Measurements from ENCODE around the gene CCDC57.
A peak's percentile ranks its signal among the peaks of the same experiment; 100 is the strongest.

CCDC57 gene

GRCh38 chr17:82158825-82159224, 53.8 kb downstream of the CCDC57 start:
- DNase-seq (ENCODE audit: low read depth) = no peak
- no peak overlapping the region for H3K4me3 ChIP-seq (ENCODE audit: low read length)
- TF ChIP-seq, protein P1, sequence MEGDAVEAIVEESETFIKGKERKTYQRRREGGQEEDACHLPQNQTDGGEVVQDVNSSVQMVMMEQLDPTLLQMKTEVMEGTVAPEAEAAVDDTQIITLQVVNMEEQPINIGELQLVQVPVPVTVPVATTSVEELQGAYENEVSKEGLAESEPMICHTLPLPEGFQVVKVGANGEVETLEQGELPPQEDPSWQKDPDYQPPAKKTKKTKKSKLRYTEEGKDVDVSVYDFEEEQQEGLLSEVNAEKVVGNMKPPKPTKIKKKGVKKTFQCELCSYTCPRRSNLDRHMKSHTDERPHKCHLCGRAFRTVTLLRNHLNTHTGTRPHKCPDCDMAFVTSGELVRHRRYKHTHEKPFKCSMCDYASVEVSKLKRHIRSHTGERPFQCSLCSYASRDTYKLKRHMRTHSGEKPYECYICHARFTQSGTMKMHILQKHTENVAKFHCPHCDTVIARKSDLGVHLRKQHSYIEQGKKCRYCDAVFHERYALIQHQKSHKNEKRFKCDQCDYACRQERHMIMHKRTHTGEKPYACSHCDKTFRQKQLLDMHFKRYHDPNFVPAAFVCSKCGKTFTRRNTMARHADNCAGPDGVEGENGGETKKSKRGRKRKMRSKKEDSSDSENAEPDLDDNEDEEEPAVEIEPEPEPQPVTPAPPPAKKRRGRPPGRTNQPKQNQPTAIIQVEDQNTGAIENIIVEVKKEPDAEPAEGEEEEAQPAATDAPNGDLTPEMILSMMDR (IDR thresholded peaks at IDR 0.05; ENCODE audit: insufficient read depth, low read depth, low read length, missing control alignments) = no peak

DNA sequence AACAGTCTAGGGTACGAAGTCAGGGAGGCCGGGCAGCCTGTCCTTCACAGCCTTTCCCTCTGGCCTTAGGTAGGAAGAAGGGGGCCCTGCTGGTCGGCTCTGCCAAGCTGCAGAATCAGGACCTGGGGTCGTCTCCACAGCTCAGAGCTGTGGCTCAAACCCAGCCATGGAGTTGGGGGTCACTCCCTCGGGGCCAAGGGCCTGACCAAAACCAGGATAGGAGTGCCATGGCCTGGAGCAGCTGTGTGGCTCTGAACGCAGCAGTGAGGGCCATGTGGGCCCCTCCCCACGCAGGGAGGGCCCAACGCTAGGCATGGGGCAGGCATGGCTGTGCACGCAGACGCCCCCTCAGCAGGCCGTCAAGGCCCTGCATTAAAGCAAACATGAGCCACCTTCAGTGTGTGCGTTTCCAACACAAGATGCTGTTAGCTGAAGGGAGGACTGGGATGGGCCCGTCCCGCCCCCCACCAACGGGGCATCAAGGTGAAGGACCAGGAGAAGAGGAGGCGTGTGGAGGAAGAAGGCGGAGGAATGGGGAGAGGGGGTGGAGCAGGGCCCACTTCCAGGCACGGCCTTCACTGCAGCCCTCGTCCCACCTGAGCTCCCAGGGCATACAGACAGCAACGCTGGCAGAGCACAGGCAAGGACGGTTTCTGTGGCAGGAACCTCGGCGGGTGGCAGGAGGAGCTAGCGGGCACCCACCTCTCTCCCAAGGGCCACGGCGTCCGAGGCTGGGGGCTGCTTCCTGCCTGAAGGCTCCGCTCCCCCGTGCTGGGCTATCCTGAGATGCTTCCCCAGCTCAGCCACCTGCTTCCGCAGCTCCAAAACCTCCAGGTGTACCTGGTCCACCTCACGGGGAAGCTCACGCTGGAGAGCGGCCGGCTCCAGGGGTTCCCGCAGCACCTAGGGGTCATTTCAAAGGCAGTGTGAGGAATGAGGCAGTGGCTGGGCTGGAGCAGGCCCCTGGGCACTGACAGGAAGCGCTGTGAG, 55.3 kb downstream of the CCDC57 start:
- H3K4me3 ChIP-seq (ENCODE audit: low read length) = no peak overlapping the region
- no peak for DNase-seq (ENCODE audit: low read depth)
- TF ChIP-seq, protein P1 (IDR thresholded peaks at IDR 0.05; ENCODE audit: insufficient read depth, low read depth, low read length, missing control alignments) = no peak

DNA sequence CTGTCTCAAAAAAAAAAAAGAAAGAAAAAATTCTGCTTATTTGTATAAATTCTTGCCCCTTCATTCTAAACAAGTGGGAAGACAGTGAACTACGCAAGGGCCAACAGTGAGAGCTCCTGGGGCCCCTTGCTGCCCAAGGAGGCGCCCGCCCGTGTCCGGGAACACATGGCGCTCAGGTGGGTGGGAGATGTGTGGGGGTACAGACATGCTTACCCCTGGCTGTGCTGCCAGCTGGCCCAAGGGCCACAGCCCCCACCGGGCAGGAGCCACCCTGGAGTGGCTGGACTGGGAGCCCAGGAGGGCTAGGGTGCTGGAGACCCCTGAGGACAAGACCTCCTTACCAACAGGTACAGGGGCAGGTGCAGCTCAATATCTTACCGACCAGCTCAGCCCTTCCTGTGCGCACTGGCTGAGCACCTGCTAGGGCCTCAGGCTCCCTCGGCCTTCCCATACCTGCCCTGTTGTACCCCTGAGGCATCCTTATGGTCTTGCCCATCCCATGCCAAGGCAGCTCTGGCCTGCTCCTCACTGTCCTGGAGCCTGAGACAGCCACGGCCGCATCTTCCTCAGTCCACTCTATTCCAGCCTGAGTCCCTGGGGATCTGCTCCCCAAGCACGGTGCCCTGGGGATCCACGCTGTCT, 56.2 kb downstream of the CCDC57 start:
- no peak for DNase-seq (ENCODE audit: low read depth)
- no peak overlapping the region for H3K4me3 ChIP-seq (ENCODE audit: low read length)
- TF ChIP-seq, protein P1 (IDR thresholded peaks at IDR 0.05; ENCODE audit: insufficient read depth, low read depth, low read length, missing control alignments) = no peak

GRCh38 chr17:82155606-82156005, 57.0 kb downstream of the CCDC57 start:
- TF ChIP-seq, protein P1 (IDR thresholded peaks at IDR 0.05; ENCODE audit: insufficient read depth, low read depth, low read length, missing control alignments) = no peak
- H3K4me3 ChIP-seq (ENCODE audit: low read length) = no peak overlapping the region
- DNase-seq (ENCODE audit: low read depth) = no peak

DNA sequence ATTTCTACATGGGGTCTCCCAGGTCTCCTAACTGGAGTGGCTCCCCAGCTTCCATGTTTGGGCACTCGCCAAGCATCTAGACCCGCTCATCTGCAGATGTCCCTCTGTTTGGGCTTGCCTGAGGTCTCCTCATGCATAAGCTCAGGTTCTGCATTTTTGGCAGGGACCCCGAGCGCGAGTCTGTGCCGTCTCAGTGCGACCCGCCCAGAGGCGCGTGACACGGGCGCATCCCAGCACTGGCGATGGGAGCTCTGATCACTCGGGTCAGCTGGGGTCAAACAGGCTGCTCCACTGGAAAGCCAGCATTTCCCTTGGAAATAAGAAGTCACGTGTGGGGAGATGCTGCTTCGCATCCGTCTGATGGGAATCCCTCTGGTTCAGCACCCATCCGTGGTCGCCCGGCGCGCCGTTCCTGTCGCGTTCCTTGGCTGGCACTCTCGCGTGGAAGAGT, 57.7 kb downstream of the CCDC57 start:
- TF ChIP-seq, protein P1 (IDR thresholded peaks at IDR 0.05; ENCODE audit: insufficient read depth, low read depth, low read length, missing control alignments) = no peak
- no peak overlapping the region for H3K4me3 ChIP-seq (ENCODE audit: low read length)
- no peak for DNase-seq (ENCODE audit: low read depth)

DNA sequence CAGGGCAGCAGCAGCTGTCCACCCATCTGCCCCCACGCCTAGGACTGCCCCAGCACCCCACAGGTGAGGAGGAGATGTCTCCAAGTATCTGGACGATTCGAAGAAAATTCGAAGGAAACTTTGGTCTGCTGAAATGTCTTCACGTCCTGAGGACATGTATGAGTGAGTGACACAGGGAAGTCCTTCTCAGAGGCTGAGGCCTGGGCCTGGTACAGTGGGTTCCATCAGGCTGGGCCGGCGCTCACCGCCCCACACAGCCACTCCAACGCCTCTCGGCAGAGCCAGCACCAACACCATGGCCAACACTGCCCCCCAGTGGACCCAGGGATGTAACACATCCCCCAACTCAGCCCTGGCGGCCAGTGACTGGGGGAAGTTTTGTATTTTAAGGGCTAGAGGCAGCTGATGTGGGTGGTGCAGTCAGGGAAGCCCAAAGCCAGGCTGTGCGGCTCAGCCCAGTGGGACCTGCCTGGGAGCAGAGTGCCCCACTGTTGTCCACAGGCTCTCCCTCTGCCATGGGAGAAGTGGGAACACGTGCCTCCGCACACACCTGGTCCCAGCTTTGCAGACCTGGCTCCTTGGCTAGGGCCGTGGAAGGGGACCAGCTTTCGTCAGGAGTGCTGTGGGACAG, 58.8 kb downstream of the CCDC57 start:
- TF ChIP-seq, protein P1 (IDR thresholded peaks at IDR 0.05; ENCODE audit: insufficient read depth, low read depth, low read length, missing control alignments) = peak; percentile 89
- DNase-seq (ENCODE audit: low read depth) = peak; percentile 75
- no peak overlapping the region for H3K4me3 ChIP-seq (ENCODE audit: low read length)

Data from epithelial cell of esophagus (primary cell).